DLD1 (cell line): ENCODE results near the gene BFSP1.

Experiments used
- in situ Hi-C: cut with HindIII; loops from 2 replicates; pipeline ENCODE4 v1.10.0; 2017; ENCODE audit warnings: low sequenced_read_pairs

The BFSP1 gene

DNA sequence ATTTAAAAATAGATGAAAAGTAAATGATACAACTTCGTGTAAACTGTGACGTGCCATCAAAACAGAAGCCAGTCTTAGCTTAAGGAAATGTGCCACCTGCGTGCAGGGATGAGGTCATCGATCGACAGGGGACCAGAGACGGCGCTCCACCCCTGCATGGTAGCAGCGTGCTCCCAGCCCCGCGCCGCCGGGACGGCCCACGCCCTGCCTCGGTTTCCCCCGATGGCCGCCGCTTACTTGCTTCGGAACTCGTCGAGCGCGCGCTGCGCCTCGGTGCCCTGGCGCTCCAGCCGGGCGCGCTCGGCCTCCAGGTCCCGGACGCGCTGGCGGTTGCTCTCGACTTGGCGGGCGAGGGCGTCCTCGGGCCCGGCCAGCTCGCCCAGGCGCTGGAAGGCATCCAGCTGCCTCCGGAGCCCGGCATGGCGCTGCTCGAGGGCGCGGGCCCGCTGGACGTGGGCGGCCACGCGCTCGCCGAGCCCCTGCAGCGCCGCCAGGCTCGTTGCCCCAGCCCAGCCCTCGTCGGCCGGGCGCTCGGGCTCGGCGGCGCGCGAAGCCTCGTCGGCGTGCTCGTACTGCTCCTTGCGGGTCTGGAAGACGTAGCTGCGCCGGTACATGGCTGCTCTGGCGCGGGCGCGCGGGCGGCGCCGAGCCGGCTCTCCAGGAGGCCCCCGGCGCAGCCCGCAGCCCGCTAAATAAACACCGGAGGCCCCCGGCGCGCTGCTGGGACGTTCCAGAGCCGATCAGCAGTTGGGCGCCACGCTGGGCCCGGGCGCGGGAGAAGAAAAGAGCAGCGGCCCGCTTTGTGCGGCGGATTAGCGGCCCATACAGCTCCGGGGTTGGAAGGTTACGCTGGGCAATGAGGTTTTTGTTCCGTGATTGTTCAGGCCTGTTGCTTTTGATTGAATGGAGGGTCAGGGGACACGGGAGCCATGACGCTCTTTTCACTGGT, at the start of gene BFSP1:
BFSP1 (minus strand) TSS at position 664 of the 949 bp plus-strand sequence; CDS start at position 614, 50 bp downstream.
- in situ Hi-C loops = no loop called here

DNA sequence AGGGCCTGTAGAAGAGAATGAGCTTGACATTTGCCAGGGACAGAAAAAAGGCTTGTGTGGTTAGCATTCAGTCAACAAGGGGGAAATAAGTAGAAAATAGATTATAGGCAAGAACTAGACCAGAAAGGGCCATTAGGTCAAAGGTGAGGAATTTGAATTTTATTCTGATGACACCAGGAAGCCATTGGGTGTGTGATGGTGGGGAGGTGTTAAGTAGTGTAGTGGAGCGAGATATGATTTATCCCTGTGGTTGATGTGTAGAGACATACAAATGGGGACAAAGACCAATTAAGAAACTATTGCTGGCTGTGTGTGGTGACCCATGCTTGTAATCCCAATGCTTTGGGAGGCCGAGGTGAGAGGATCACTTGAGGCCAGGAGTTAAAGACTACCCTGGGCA, 49.7 kb upstream of the BFSP1 start:
- in situ Hi-C loops = no loop called here

DNA sequence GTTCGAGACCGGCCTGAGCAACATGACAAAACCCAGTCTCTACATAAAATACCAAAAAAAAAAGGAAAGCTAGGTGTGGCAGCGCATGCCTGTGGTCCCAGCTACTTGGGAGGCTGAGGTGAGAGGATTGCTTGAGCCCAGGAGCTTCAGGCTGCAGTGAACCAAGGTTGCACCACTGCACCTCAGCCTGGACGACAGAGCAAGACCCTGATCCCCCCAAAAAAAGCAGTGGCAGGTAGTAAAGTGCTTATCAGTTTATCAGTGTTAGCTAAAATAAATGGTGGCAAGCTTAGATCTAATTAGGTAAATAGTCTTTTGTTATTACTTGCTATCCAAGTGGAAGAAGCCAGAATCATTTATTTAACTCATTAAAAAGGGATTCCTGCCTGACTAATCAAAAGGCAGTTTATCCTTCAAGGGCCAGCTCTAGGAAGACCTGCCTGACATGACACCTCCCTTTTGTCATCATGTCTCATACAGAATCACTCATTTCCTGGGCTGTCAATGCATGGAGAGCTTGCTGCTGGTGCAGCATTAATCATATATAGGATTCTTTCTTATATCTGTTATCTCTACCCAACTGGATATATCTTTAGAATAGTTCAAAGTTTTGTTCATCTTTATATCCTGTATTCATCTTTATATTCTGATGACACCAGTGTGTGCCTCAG, 48.3 kb upstream of the BFSP1 start:
- in situ Hi-C loops = no loop called here

DNA sequence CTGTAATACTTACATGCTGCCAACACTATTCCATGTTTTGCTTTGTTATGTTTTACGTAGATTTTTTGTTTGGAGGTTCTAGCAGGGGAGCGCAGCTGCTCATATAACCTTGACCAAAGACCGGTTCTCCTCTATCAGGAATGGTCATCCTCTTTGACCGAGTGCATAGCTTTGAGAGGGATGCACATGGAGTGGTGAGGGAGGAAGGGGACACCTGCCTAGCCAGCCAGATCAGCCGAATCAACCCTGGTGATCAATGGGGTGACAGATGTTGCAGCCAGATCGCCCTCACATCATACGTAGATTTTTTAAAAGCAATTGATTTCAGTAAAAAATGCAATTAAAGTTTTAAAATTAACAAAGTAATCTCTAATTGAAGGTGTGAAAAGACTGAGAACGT, 45.0 kb upstream of the BFSP1 start:
- in situ Hi-C loops = no loop called here

DNA sequence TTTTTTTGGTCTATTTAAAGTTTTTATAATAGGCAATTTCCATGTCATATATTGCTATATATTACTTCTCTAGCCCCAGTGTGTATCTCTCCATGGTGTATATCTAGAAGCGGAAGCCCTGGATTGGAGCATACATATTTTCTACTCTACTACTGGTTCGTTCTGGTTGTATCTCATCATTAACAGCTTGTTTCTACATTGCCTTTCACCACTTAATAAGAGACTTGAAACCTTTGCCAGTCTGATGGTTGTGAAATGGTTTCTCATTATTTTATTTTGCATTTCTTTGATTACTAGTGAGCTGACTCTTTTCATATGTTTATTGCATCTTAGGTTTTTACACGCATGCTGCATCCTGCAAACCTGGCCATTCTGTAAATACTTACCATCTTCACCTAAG, 42.3 kb upstream of the BFSP1 start:
- in situ Hi-C loops = no loop called here

DNA sequence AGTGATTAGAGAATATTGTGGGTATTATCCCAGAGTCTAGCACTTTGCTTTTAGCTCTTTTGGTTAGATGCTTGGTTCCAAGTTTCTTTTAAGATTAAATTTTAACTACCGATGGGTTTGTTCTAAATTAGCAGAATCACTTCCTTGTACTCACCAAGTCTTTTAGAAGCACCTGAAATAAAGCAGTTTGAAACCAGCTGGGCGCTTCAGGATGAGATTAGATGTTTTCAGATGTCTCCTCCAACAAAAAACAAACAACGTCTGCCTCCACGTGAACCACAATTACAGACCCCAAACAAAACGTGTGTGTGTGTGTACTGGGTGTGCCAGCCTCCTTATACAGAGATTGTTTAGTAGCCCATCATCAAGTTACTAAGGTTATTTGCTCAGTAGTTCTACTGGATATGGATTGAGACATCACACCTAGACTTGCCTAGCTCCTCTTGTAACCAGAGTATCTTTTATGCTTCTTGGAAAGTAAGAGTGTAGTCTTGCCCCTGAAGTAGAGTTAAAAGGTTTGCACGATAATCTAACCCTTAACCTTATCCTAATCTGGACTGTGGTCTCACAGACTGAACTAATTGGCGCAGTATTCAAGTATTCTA, 41.0 kb upstream of the BFSP1 start:
- in situ Hi-C loops = no loop called here

DNA sequence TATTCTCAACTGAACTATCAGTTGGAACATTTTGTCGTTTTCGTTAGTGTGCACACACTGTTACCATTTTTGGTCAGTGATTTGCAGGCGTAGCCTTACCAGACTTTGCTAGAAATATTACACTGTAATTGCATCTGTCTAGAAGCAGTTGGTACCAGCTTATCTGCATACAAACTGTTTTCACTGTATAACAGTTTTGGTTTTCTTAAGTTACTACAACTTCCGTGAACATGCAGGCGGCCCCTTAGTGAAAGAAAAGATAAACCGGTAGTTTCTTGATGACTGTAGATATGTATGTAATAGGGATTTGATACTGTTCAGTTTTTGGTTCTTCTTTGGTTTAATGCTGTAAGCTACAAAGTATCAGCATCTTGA, 40.0 kb upstream of the BFSP1 start:
- in situ Hi-C loops = no loop called here

GRCh38 chr20:17570347-17571152, 39.4 kb upstream of the BFSP1 start:
- in situ Hi-C loops = no loop called here

DNA sequence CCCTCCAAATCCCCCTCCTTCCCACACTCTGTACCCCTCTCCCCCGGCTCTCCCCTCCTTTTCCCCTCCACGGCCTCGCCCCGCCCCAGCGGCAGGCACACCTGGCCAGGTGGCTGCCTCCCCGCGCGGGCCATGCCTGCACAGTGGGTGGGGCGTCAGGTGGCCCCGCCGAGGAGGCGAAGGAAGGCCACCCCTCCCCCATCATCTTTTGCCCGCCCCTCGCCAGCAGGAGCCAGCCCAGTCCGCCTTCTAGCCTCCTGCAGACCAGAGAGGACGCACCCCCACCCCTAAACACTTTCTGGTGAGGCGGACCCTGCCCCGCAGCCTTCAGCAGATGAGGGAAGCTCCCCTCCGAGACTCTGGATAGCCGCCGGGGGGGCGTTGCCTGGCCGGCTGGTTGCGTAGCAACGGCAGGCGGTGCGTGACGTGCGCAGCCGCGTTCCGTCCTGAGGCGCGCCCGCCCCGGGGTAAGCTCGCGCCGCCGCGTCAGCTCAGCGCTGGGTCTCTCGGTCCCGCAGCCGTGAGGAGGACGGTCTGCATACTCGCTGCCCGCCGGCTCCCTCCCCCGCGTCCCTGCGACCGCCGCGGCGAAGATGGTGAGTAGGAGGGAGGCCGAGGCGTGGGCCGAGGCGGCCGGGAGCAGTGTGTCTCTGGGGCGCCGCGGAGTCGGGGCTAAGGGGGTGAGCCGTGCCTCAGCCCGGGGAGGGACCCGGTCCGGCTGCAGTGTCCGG, 38.6 kb upstream of the BFSP1 start, which contains the start of gene DSTN:
DSTN (plus strand) TSS at position 460 of the 731 bp plus-strand sequence; CDS start at position 594, 134 bp downstream.
- in situ Hi-C loops = no loop called here

DNA sequence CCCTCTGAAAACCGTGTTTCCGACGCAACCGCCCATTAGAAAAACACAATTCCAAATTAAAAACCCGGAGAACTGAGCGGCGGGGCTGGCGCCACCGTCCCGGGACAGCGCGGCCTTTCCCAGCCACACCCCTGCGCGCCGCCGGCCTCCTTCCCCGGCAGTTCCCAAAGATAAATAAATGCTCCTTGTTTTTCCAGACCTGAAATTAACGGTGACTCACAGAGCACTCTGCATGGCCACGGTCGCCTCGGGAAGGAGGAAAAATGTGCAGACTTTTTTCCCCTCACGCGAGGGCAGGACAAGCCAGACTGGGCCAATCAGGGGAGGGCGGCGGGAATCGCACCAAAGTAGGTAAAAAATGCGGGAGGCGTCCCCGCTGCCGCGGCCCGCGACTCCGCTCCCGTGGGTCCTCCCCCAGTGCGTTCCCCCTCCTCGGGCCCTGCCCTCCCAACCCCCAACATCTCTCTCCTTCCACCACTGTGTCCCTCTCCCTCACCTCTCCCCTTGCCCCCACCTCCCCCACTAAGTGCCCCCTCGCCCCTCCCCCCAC, 37.9 kb upstream of the BFSP1 start:
- in situ Hi-C loops = no loop called here

GRCh38 chr20:17568045-17568788, 37.0 kb upstream of the BFSP1 start:
- in situ Hi-C loops = no loop called here

GRCh38 chr20:17566345-17566744, 35.2 kb upstream of the BFSP1 start:
- in situ Hi-C loops = no loop called here

DNA sequence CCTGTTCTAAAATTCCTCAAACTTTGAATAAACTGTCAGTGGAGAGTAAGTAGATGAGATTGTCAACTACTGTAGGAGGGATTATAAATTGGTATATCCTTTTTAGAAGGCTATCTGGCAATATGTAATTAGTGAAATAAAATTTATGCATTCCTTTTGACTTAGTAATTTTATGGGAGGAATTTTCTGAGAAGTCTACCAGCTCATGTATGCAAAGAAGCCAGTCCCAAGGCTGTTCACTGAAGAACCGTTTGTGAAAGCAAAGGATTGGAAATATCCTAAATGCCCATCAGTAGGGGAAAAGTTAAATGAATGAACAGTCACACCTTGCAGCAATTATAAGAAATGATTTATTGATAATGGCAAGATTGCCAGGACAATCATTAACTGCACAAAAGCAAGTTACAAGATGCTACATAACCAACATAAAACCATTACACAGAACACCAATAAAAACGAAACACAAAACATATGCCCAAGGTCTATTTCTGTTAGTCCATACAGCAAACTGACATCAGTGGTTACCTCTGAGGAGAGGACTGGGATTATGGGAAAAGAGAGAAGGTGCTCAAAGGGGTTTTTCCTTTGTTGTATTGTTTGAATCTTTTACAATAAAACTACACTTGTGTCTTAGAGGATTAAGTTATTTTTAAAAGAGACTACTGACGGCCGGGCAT, 34.1 kb upstream of the BFSP1 start:
- in situ Hi-C loops = no loop called here

DNA sequence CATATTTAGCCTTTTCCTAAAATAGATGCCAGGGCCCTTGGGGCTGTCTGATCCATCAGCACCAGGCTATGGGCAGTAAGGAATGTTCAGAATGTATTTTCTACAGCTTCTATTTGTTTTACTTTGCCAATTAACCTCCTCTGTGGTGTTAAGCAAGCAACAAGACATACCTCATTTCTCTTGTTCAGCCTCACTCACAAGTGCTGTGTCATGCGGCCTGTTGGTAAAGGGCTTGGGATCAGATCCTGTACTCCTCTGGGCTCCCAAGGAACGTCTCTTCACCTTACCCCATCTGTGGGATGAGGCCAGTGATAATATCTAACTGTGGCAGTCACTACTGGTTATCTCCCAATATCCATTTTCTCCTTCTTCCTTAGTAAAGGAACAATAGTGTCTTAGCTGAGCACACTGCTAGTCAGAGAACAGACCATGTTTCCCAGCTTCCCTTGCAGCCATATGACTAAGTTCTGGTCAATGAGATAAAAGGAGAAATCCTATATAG, 31.7 kb upstream of the BFSP1 start:
- in situ Hi-C loops = no loop called here

- in situ Hi-C loops = no loop called here
These were observed 29.3 kb upstream of the BFSP1 start for GRCh38 chr20:17560344-17561074.

- in situ Hi-C loops = no loop called here
These were observed 28.2 kb upstream of the BFSP1 start for GRCh38 chr20:17559338-17559737.

- in situ Hi-C loops = no loop called here
These were observed 27.7 kb upstream of the BFSP1 start for GRCh38 chr20:17558941-17559304.
